Keratinocyte (primary cell): ENCODE measurements around the gene UBFD1. TPM values are rescaled to one million over a fixed set of nuclear protein-coding genes. Genes with fewer than 3 reads are reported as not detected.

Source experiments
- DNase-seq: peaks from one replicate; pipeline ENCODE4 v3.0.0-alpha.2; 2011; ENCODE audit warnings: low read depth, missing footprints, low spot score
- FAIRE-seq: peaks from 2 replicates; lab custom pipeline; 2011; peaks lifted over from hg19 to GRCh38; lab: Jason Lieb, UNC
- H2AFZ ChIP-seq: 2 replicates; pipeline ENCODE4 v1.6.0; 2012; ENCODE audit warnings: low read length, control low read depth, inconsistent platforms; ENCODE audit not compliant: control insufficient read depth
- H3K27ac ChIP-seq: 2 replicates; pipeline ENCODE4 v1.5.1; 2011; ENCODE audit warnings: low read length; ENCODE audit not compliant: control insufficient read depth, insufficient read depth
- H3K27me3 ChIP-seq: 3 replicates; pipeline ENCODE4 v1.6.0; 2011; ENCODE audit warnings: low read length; ENCODE audit not compliant: control insufficient read depth, insufficient read depth; ENCODE audit errors: extremely low read depth
- H3K36me3 ChIP-seq, 2 experiments: 2 replicates in 1 of 2; 3 replicates in 1 of 2; pipeline ENCODE4 v1.5.1; 2011; ENCODE audit warnings: low read length in 2 of 2, mild to moderate bottlenecking in 1 of 2; ENCODE audit not compliant: control insufficient read depth in 2 of 2, insufficient read depth in 2 of 2; ENCODE audit errors: extremely low read depth in 1 of 2
- H3K4me1 ChIP-seq: 3 replicates; pipeline ENCODE4 v1.5.1; 2011; ENCODE audit warnings: low read length; ENCODE audit not compliant: control insufficient read depth, insufficient read depth; ENCODE audit errors: extremely low read depth
- H3K4me2 ChIP-seq: 3 replicates; pipeline ENCODE4 v1.6.0; 2011; ENCODE audit warnings: low read depth, low read length; ENCODE audit not compliant: control insufficient read depth, insufficient read depth; ENCODE audit errors: extremely low read depth
- H3K4me3 ChIP-seq, 3 experiments: fragments of 200-600 bp in 1 of 3; sonication (generic) in 1 of 3; 2 replicates in 2 of 3; 3 replicates in 1 of 3; pipeline ENCODE4 v1.5.1; 2011 to 2016; ENCODE audit warnings: low read length in 3 of 3, mild to moderate bottlenecking in 3 of 3, control low read depth in 2 of 3, inconsistent platforms in 1 of 3, low read depth in 1 of 3, mixed read lengths in 1 of 3, mixed run types in 1 of 3, moderate library complexity in 1 of 3; ENCODE audit not compliant: control insufficient read depth in 2 of 3, insufficient read depth in 2 of 3; ENCODE audit errors: extremely low read depth in 1 of 3
- H3K79me2 ChIP-seq: 2 replicates; pipeline ENCODE4 v1.6.0; 2012; ENCODE audit warnings: low read length; ENCODE audit not compliant: control insufficient read depth, insufficient read depth
- H3K9ac ChIP-seq: 3 replicates; pipeline ENCODE4 v1.6.0; 2011; ENCODE audit warnings: low read length; ENCODE audit not compliant: control insufficient read depth, insufficient read depth; ENCODE audit errors: extremely low read depth
- H3K9me1 ChIP-seq: 3 replicates; pipeline ENCODE4 v1.6.0; 2011; ENCODE audit warnings: low read length; ENCODE audit not compliant: control insufficient read depth, insufficient read depth; ENCODE audit errors: extremely low read depth
- H3K9me3 ChIP-seq: 2 replicates; pipeline ENCODE4 v1.5.1; 2012; ENCODE audit warnings: low read depth, low read length; ENCODE audit not compliant: control insufficient read depth
- H4K20me1 ChIP-seq: 3 replicates; pipeline ENCODE4 v1.6.0; 2011; ENCODE audit warnings: low read length; ENCODE audit not compliant: control insufficient read depth, insufficient read depth; ENCODE audit errors: extremely low read depth
- EZH2 ChIP-seq: IDR thresholded peaks from one replicate; pipeline ENCODE4 v1.6.1; 2012; ENCODE audit warnings: inconsistent platforms, mild to moderate bottlenecking, low read length, moderate library complexity
- dilution Hi-C: fragments of 300-500 bp; cut with MboI; formaldehyde crosslinking; loops from one replicate; pipeline ENCODE4 v1.7.0; 2020; ENCODE audit warnings: low sequenced_read_pairs; ENCODE audit not compliant: extremely low pct_ligation_motif_present
- polyA plus RNA-seq, 5 experiments: library from polyadenylated mRNA; depleted of rRNA in 3 of 5; stranded (reverse) in 3 of 5; stranded (forward) in 1 of 5; unstranded in 1 of 5; fragments of >200 nt; gene quantifications; 1 replicate in 1 of 5; 2 replicates in 3 of 5; 3 replicates in 1 of 5; pipeline versions ENCODE4 v1.2.1 to v1.2.3, GENCODE V29; 2011 to 2012; ENCODE audit warnings: missing spikeins in 2 of 5, low read depth in 1 of 5, low replicate concordance in 1 of 5
- TF ChIP-seq, protein P1 (sequence below), 3 experiments: IDR thresholded peaks in 1 of 3; conservative IDR thresholded peaks in 1 of 3; optimal IDR thresholded peaks in 1 of 3; 2 replicates in 2 of 3; 3 replicates in 1 of 3; pipeline versions ENCODE3 to v1.5.1; 2011; ENCODE audit warnings: low read length in 3 of 3, mild to moderate bottlenecking in 3 of 3, moderate library complexity in 2 of 3, control low read depth in 1 of 3, inconsistent platforms in 1 of 3; ENCODE audit not compliant: insufficient read depth in 2 of 3; ENCODE audit errors: extremely low read depth in 1 of 3

Gene UBFD1
- polyA plus RNA-seq, 1 donor (not counting 4 experiments of a cell fraction or from before 2014, with no cell fraction given) = 36.3 TPM

DNA sequence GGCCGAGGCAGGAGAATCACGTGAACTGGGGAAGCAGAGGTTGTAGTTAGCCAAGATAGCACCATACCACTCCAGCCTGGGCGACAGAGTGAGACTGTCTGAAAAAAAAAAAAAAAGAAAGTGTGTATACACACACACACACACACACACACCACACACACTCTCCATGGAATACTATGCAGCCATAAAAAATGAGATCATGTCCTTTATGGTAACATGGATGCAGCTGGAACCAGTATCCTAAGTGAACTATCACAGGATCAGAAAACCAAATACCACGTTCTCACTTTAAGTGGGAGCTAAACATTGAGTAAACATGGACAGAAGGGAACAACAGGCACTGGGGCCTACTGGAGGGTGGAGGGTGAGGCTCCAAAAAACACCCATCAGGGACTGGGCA lies 21.8 kb downstream of the UBFD1 start:
- Histone ChIP-seq H3K9me1 (no peaks in the 10 kb centered on the region), H4K20me1 (no peaks in the 10 kb centered on the region), H2AFZ (no peak overlapping the region), H3K9ac (no peak overlapping the region), H3K79me2 (no peaks in the 10 kb centered on the region), H3K4me3 (no peak overlapping the region), H3K27ac (no peak overlapping the region), H3K4me1 (no peaks in the 10 kb centered on the region), H3K27me3 (no peaks in the 10 kb centered on the region), H3K4me2 (no peak overlapping the region), H3K36me3 (peaks cover 8 to 12% of the 10 kb centered on the region in 2 experiments), H3K9me3 (no peaks in the 10 kb centered on the region)
- dilution Hi-C loops = no loop called here
- FAIRE-seq (no peak), DNase-seq (no peak)
- TF ChIP-seq, protein P1, sequence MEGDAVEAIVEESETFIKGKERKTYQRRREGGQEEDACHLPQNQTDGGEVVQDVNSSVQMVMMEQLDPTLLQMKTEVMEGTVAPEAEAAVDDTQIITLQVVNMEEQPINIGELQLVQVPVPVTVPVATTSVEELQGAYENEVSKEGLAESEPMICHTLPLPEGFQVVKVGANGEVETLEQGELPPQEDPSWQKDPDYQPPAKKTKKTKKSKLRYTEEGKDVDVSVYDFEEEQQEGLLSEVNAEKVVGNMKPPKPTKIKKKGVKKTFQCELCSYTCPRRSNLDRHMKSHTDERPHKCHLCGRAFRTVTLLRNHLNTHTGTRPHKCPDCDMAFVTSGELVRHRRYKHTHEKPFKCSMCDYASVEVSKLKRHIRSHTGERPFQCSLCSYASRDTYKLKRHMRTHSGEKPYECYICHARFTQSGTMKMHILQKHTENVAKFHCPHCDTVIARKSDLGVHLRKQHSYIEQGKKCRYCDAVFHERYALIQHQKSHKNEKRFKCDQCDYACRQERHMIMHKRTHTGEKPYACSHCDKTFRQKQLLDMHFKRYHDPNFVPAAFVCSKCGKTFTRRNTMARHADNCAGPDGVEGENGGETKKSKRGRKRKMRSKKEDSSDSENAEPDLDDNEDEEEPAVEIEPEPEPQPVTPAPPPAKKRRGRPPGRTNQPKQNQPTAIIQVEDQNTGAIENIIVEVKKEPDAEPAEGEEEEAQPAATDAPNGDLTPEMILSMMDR (optimal IDR thresholded peaks at IDR 0.05 in 1 of 3, IDR thresholded peaks at IDR 0.05 in 1 of 3, conservative IDR thresholded peaks at IDR 0.05 in 1 of 3; ENCODE audit: extremely low read depth in 1 of 3, insufficient read depth in 2 of 3, low read length in 3 of 3) = no peak
- no peak for TF ChIP-seq EZH2

DNA sequence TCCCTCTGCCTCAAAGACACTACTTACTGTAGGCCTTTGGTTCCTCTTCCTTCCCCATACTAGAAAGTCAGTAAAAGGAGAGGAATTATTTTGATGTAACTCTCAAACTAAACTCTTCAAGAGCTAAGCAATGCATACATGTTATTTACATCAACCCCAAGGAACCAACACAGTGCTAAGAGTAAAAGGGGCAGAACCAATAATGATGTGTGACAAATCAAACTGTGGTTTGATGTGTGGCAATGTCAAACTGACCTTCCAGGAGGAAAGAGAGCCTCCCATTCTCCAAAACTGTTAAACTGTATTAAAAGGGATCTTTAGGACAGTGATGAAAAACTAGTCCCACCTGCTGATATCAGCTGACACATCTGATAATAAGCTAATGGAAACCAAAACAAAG lies 22.9 kb downstream of the UBFD1 start:
- DNase-seq (no peak), FAIRE-seq (no peak)
- Histone ChIP-seq H3K4me2 (no peak overlapping the region), H3K79me2 (no peaks in the 10 kb centered on the region), H3K4me1 (no peaks in the 10 kb centered on the region), H3K36me3 (peaks cover 12% of the 10 kb centered on the region in 2 experiments), H2AFZ (no peak overlapping the region), H4K20me1 (no peaks in the 10 kb centered on the region), H3K27ac (no peak overlapping the region), H3K9me3 (no peaks in the 10 kb centered on the region), H3K27me3 (no peaks in the 10 kb centered on the region), H3K4me3 (no peak overlapping the region), H3K9me1 (no peaks in the 10 kb centered on the region), H3K9ac (no peak overlapping the region)
- dilution Hi-C loops = no loop called here
- TF ChIP-seq, protein P1 (optimal IDR thresholded peaks at IDR 0.05 in 1 of 3, IDR thresholded peaks at IDR 0.05 in 1 of 3, conservative IDR thresholded peaks at IDR 0.05 in 1 of 3; ENCODE audit: extremely low read depth in 1 of 3, insufficient read depth in 2 of 3, low read length in 3 of 3) = no peak
- TF ChIP-seq EZH2 = no peak
